Measurements from ENCODE around the gene SYT5.

GRCh38 chr19:55227241-55228014 is 47.3 kb upstream of the SYT5 start:
- TF ChIP-seq POLR2AphosphoS5 (IDR thresholded peaks at IDR 0.05; ENCODE audit: insufficient read depth, low read depth, low read length) (no peak), CTCF (IDR thresholded peaks at IDR 0.05; ENCODE audit: extremely low read depth in 1 of 2, insufficient read depth in 1 of 2, low read depth in 1 of 2, low read length in 2 of 2) (no peak), EZH2 (IDR thresholded peaks at IDR 0.05; ENCODE audit: borderline replicate concordance, low read depth, low read length, severe bottlenecking) (no peak)

All from endothelial cell of umbilical vein (primary cell).